Tibial nerve (tissue), 4 donors: ENCODE data around the gene USP35. TPM values are rescaled to one million over a fixed set of nuclear protein-coding genes. Genes with fewer than 3 reads are reported as not detected.

Experiments used
- DNase-seq, 2 donors: peaks; one replicate each; pipeline ENCODE4 v3.0.0-alpha.2; 2019; ENCODE audit warnings: low spot score in 2 of 2
- H3K27ac ChIP-seq, 4 donors: fragments of 200-600 bp; sonication (generic) in 3 of 4; one replicate each; pipeline ENCODE4 v1.5.1; 2017 to 2019; ENCODE audit warnings: mild to moderate bottlenecking in 1 of 4
- H3K27me3 ChIP-seq, 2 donors: fragments of 200-600 bp; sonication (generic) in 1 of 2; one replicate each; pipeline versions ENCODE4 v1.5.1 to v1.6.0; 2017 to 2019
- H3K36me3 ChIP-seq, 3 donors: fragments of 200-600 bp; sonication (generic); one replicate each; pipeline ENCODE4 v1.5.1; 2018 to 2019
- H3K4me1 ChIP-seq, 4 donors: fragments of 200-600 bp; sonication (generic) in 3 of 4; one replicate each; pipeline ENCODE4 v1.5.1; 2017 to 2019
- H3K4me3 ChIP-seq, 4 donors: fragments of 200-600 bp; sonication (generic) in 3 of 4; one replicate each; pipeline ENCODE4 v1.5.1; 2017 to 2019; ENCODE audit warnings: mild to moderate bottlenecking in 1 of 4, moderate library complexity in 1 of 4
- H3K9me3 ChIP-seq, 4 donors: fragments of 200-600 bp; sonication (generic) in 3 of 4; one replicate each; pipeline ENCODE4 v1.5.1; 2017 to 2019
- CTCF ChIP-seq, 5 experiments: fragments of 200-600 bp in 3 of 5; fragments of 450-650 bp in 2 of 5; sonication (generic) in 3 of 5; IDR thresholded peaks; one replicate each; pipeline ENCODE4 v1.5.1; 2016 to 2019; ENCODE audit warnings: antibody characterized with exemption in 5 of 5, mild to moderate bottlenecking in 3 of 5, moderate library complexity in 2 of 5
- EP300 ChIP-seq, 2 donors: sonication (generic); formaldehyde crosslinking; IDR thresholded peaks; one replicate each; pipeline ENCODE4 v1.6.1; 2017; ENCODE audit warnings: antibody characterized with exemption in 2 of 2, mild to moderate bottlenecking in 1 of 2
- POLR2A ChIP-seq, 2 donors: fragments of 450-650 bp; IDR thresholded peaks; one replicate each; pipeline ENCODE4 v1.6.1; 2017; ENCODE audit warnings: antibody characterized with exemption in 2 of 2, mild to moderate bottlenecking in 2 of 2, moderate library complexity in 2 of 2
- WGBS, 2 donors: methylation state at CpG; one replicate each; pipeline ENCODE4 v1.1.5; 2018; 5-methylcytosine and 5-hydroxymethylcytosine counted together
- total RNA-seq, 4 donors: library from RNA; depleted of rRNA; stranded (reverse); fragments of >200 nt; gene quantifications; one replicate each; pipeline ENCODE4 v1.1.0, GENCODE V29; 2016

Gene USP35
- total RNA-seq, 4 donors from 2014 or later, result 10.9 to 23.1 (median 12.6) TPM

DNA sequence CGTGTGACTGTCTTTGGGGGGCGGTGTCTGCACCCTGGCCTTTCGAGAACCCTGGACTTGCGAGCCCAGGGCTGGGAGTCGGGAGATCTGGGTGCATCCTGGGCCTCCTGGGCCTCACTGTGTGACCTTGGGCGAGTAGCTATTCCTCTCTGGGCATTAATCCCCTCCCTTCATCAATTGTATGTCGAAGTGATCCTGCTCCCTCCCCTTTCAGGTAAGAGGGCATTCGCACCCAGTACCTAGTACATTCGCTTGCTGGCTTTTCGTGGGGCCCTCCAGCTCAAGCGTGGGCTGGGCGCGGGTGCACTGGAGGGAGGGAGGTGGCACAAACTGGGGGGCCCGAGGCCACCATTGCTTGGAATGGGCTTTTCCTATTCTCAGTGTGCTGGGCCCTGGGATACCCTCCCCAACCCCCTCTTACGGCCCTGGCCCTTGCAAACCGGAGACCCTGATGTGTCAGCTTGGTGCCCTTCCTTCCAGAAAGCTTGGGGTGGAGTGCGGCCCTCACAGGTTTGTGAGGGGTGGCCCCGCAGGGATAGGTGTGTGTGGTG lies 530 bp downstream of the USP35 start:
- peak overlapping the region; percentile 63 to 91 (median 84) for H3K27ac ChIP-seq
- TF ChIP-seq POLR2A (IDR thresholded peaks at IDR 0.05) (no peak), EP300 (IDR thresholded peaks at IDR 0.05) (no peak), CTCF (IDR thresholded peaks at IDR 0.05) (no peak)
- no peaks in the 10 kb centered on the region for H3K27me3 ChIP-seq
- peaks cover 0 to 64% (median 16%) of the 10 kb centered on the region in 4 donors for H3K4me1 ChIP-seq
- no peaks in the 10 kb centered on the region for H3K9me3 ChIP-seq
- DNase-seq, result no peak
- 23 to 26% methylated on average over 17 to 18 of the region's 18 CpGs for WGBS, 2 donors
- no peaks in the 10 kb centered on the region for H3K36me3 ChIP-seq
- H3K4me3 ChIP-seq, result peak overlapping the region; percentile 58 to 95 (median 82)

GRCh38 chr11:78189851-78190250 lies 1.1 kb downstream of the USP35 start:
- WGBS, 2 donors, result 29 to 37% methylated on average over 3 of the region's 3 CpGs
- TF ChIP-seq CTCF (IDR thresholded peaks at IDR 0.05), result no peak
- TF ChIP-seq POLR2A (IDR thresholded peaks at IDR 0.05), result no peak
- no peak for TF ChIP-seq EP300 (IDR thresholded peaks at IDR 0.05)
- Histone ChIP-seq H3K4me3 (peak overlapping the region in 1 of 4 donors; percentile 75), H3K4me1 (peaks cover 0 to 64% (median 16%) of the 10 kb centered on the region in 4 donors), H3K36me3 (no peaks in the 10 kb centered on the region), H3K27me3 (no peaks in the 10 kb centered on the region), H3K9me3 (no peaks in the 10 kb centered on the region), H3K27ac (peak overlapping the region; percentile 63 to 91 (median 84))
- no peak for DNase-seq

- DNase-seq, result no peak
- H3K36me3 ChIP-seq, result no peaks in the 10 kb centered on the region
- peak overlapping the region in 2 of 4 donors; percentile 63 to 91 for H3K27ac ChIP-seq
- H3K27me3 ChIP-seq, result no peaks in the 10 kb centered on the region
- TF ChIP-seq POLR2A (IDR thresholded peaks at IDR 0.05) (no peak), EP300 (IDR thresholded peaks at IDR 0.05) (no peak), CTCF (IDR thresholded peaks at IDR 0.05) (no peak)
- no peak overlapping the region for H3K4me3 ChIP-seq
- H3K9me3 ChIP-seq, result no peaks in the 10 kb centered on the region
- WGBS, 2 donors, result 59 to 69% methylated on average over 3 of the region's 3 CpGs
- peaks cover 0 to 66% (median 16%) of the 10 kb centered on the region in 4 donors for H3K4me1 ChIP-seq
These were observed 1.7 kb downstream of the USP35 start for GRCh38 chr11:78190374-78190773.

GRCh38 chr11:78190871-78191538 lies 2.3 kb downstream of the USP35 start:
- H3K9me3 ChIP-seq, result no peaks in the 10 kb centered on the region
- H3K27ac ChIP-seq, result peak overlapping the region in 2 of 4 donors; percentile 63 to 91
- TF ChIP-seq CTCF (IDR thresholded peaks at IDR 0.05), result no peak
- no peak for TF ChIP-seq POLR2A (IDR thresholded peaks at IDR 0.05)
- no peak for TF ChIP-seq EP300 (IDR thresholded peaks at IDR 0.05)
- 76 to 83% methylated on average over 14 of the region's 14 CpGs for WGBS, 2 donors
- H3K27me3 ChIP-seq, result no peaks in the 10 kb centered on the region
- no peak overlapping the region for H3K4me3 ChIP-seq
- no peaks in the 10 kb centered on the region for H3K36me3 ChIP-seq
- DNase-seq, result no peak
- peaks cover 0 to 60% (median 16%) of the 10 kb centered on the region in 4 donors for H3K4me1 ChIP-seq

DNA sequence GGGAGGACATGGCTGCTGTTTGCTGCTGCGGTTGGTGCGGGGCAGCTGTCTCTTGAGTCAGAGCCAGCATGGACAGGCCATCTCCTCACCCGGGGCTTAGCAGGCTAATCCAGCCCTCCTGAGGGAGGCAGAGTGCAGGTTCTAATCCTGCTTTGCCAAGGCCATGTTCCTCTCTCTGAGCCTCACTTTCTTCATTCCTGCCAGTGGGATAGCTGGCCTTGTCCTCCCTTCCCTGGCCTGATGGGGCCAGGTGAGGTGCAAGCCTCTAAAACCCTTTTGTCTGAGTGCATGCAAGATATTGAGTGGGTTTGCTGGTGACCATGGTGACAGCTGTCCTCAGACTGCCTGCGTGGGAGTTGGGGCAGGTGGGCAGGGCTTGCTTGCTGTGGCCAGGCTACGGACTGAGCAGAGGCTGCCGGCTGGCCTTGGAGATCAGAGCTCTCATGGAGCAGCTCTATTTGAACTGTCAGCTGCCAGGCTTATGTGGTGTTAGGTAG lies 3.6 kb downstream of the USP35 start:
- WGBS, 2 donors, result 54 to 55% methylated on average over 4 to 6 of the region's 6 CpGs
- no peak for DNase-seq
- H3K9me3 ChIP-seq, result no peaks in the 10 kb centered on the region
- H3K27me3 ChIP-seq, result no peaks in the 10 kb centered on the region
- TF ChIP-seq CTCF (IDR thresholded peaks at IDR 0.05) (no peak), EP300 (IDR thresholded peaks at IDR 0.05) (no peak), POLR2A (IDR thresholded peaks at IDR 0.05) (no peak)
- peaks cover 0 to 7% (median 0%) of the 10 kb centered on the region in 3 donors for H3K36me3 ChIP-seq
- peaks cover 0 to 47% (median 16%) of the 10 kb centered on the region in 4 donors for H3K4me1 ChIP-seq
- H3K4me3 ChIP-seq, result no peak overlapping the region
- H3K27ac ChIP-seq, result peak overlapping the region in 2 of 4 donors; percentile 41 to 46
